ENCODE measurements around the gene STK38L. TPM values are rescaled to one million over a fixed set of nuclear protein-coding genes. Genes with fewer than 3 reads are reported as not detected.
A peak's percentile ranks its signal among the peaks of the same experiment; 100 is the strongest.

STK38L gene
- total and polyA plus RNA-seq, 10 of the 15 experiments (the other 5 are each of a cell fraction or from before 2014, with no cell fraction given): 43.0 to 154 (median 115) TPM

DNA sequence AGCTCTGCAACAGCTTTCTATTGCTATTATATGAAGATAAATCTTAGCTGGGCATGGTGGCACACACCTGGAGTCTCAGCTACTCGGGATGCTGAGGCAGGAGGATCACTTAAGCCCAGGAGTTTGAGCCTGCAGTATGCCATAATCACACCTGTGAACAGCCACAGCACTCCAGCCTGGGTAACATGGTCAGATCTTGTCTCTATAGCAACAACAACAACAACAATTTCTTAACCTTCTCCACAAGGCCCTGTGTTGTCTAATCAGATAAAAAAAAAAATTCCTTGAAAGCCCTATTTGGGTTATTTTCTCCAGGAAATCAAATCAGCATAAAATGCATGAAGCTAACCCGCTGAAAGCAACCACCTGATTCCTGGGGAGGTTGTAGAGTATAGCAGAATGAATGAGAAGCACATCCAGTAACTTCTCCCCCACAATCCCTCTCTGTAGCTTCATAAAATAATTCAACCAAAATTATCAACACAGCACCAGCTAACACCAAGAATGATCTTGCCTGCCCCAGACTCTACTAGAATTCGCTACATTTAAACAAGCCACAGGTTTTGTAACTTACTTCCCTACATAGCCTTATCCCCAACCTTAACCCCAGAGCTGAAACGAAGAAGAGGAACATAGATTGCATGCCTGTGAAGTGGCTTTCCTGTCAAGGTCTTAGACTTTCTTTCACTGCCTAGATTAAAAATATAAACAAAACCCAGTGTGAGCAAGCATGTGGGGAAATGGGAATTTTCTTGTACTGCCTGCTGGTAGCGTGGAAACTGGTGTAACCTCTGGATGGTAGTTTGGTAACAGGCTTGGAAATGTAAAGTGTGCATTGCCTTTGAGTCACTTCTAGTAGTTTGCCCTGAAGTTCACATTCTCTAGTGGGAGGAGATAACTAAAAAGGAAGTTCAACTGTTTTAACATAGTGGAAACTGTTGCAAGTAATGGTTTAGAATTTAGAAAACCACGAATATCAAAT lies 6.0 kb upstream of the STK38L start (continued):
- TF ChIP-seq FOS (IDR thresholded peaks at IDR 0.05; ENCODE audit: borderline replicate concordance, extremely low read depth, insufficient read length) (no peak), E2F4 (IDR thresholded peaks at IDR 0.05; ENCODE audit: low read depth, low read length) (no peak), KDM1A (IDR thresholded peaks at IDR 0.05; ENCODE audit: borderline replicate concordance) (no peak), NBN (IDR thresholded peaks at IDR 0.05) (peak; percentile 87), WRNIP1 (IDR thresholded peaks at IDR 0.05; ENCODE audit: borderline replicate concordance, low read depth, low read length) (0 out of 2 replicates have a peak, but pooled peaks have one; percentile 70), RAD21 (IDR thresholded peaks at IDR 0.05; ENCODE audit: insufficient read depth, low read depth, low read length) (peak; percentile 7; the same call in 1 of the 2 replicates), SREBF2 (IDR thresholded peaks at IDR 0.05; ENCODE audit: low read length) (no peak), MYC (IDR thresholded peaks at IDR 0.05; ENCODE audit: insufficient read depth, insufficient read length, insufficient replicate concordance, low read length, severe bottlenecking) (no peak), MTA2 (IDR thresholded peaks at IDR 0.05; ENCODE audit: low read depth) (peak; percentile 54; the same call in 1 of the 2 replicates), EED (IDR thresholded peaks at IDR 0.05; ENCODE audit: low read depth) (peak; percentile 65; the same call in 1 of the 2 replicates), SUZ12 (IDR thresholded peaks at IDR 0.05; ENCODE audit: unreplicated experiment) (no peak), FOXM1 (IDR thresholded peaks at IDR 0.05; ENCODE audit: low read depth, low read length) (peak; percentile 57; the same call in 1 of the 2 replicates), GABPA (IDR thresholded peaks at IDR 0.05; ENCODE audit: low read depth) (no peak), SIN3A (IDR thresholded peaks at IDR 0.05; ENCODE audit: low read depth, low read length) (0 out of 2 replicates have a peak, but pooled peaks have one; percentile 22), CHD4 (IDR thresholded peaks at IDR 0.05) (no peak), ZNF384 (IDR thresholded peaks at IDR 0.05; ENCODE audit: borderline replicate concordance, low read depth, low read length) (no peak), RUNX3 (IDR thresholded peaks at IDR 0.05; ENCODE audit: low read length) (peak; percentile 75), YY1 (IDR thresholded peaks at IDR 0.05; ENCODE audit: low read depth, low read length) (0 out of 2 replicates have a peak, but pooled peaks have one; percentile 15), JUNB (IDR thresholded peaks at IDR 0.05) (peak; percentile 5; the same call in 1 of the 2 replicates), SMARCA5 (IDR thresholded peaks at IDR 0.05) (peak; percentile 47; the same call in 1 of the 2 replicates), POU2F2 (IDR thresholded peaks at IDR 0.05; ENCODE audit: borderline replicate concordance, low read depth, low read length) (0 out of 3 replicates have a peak, but pooled peaks have one; percentile 10), MXI1 (IDR thresholded peaks at IDR 0.05; ENCODE audit: low read depth, low read length) (peak; percentile 55; the same call in 1 of the 2 replicates), MEF2A (IDR thresholded peaks at IDR 0.05; ENCODE audit: insufficient read depth, low read depth, low read length) (0 out of 2 replicates have a peak, but pooled peaks have one; percentile 37), CBX5 (IDR thresholded peaks at IDR 0.05; ENCODE audit: low read depth) (no peak), TARDBP (IDR thresholded peaks at IDR 0.05; ENCODE audit: borderline replicate concordance) (no peak), JUND (IDR thresholded peaks at IDR 0.05; ENCODE audit: low read depth, low read length) (no peak), PBX3 (IDR thresholded peaks at IDR 0.05; ENCODE audit: insufficient replicate concordance, low read depth, low read length) (no peak), EP300 (IDR thresholded peaks at IDR 0.05; ENCODE audit: borderline replicate concordance in 1 of 2, control insufficient read depth in 1 of 2, low read depth in 2 of 2, low read length in 2 of 2) (peak in 1 of 2 experiments; percentile 40; a peak in 1 of 4 replicates), PAX5 (IDR thresholded peaks at IDR 0.05; ENCODE audit: borderline replicate concordance, low read depth, low read length) (0 out of 2 replicates have a peak, but pooled peaks have one; percentile 10), KLF5 (IDR thresholded peaks at IDR 0.05; ENCODE audit: partially characterized antibody) (no peak)

Measured in GM12878 (cell line).